Caco-2 (cell line): ENCODE data around the gene NEGR1. TPM values are rescaled to one million over a fixed set of nuclear protein-coding genes. Genes with fewer than 3 reads are reported as not detected.

ENCODE experiments used
- BruUV-seq: library from RNA; stranded (reverse); fragments of 400-500 nt; replicated peaks from 2 replicates; lab custom pipeline; 2021; lab: Mats Ljungman, UMichigan
- CTCF ChIA-PET: fragments of 300-600 bp; sonication (Branson Sonifier 250); formaldehyde crosslinking; loops from one replicate; lab custom pipeline; 2022; ENCODE audit warnings: antibody characterized with exemption; lab: Charles Lee
- POLR2A ChIA-PET: fragments of 300-600 bp; sonication (Branson Sonifier 250); formaldehyde crosslinking; loops from one replicate; lab custom pipeline; 2022; ENCODE audit warnings: antibody characterized with exemption; lab: Charles Lee
- DNase-seq, 2 experiments: peaks; one replicate each; pipeline versions ENCODE4 v3.0.0 to v3.0.0-alpha.2; 2020 to 2022
- H3K27me3 ChIP-seq: replicated peaks from 2 replicates; pipeline ENCODE4 v1.6.0; 2011; ENCODE audit warnings: low read length; ENCODE audit not compliant: control insufficient read depth, insufficient read depth
- H3K36me3 ChIP-seq: 2 replicates; pipeline ENCODE4 v1.5.1; 2011; ENCODE audit warnings: low read length; ENCODE audit not compliant: control insufficient read depth, insufficient read depth
- H3K4me1 ChIP-seq: fragments of 250-450 bp; sonication (Bioruptor Pico); 2 replicates; pipeline ENCODE4 v1.5.1; 2020; ENCODE audit warnings: mild to moderate bottlenecking
- H3K4me3 ChIP-seq: 2 replicates; pipeline ENCODE4 v1.5.1; 2011; ENCODE audit warnings: low read depth, mild to moderate bottlenecking, control low read depth, low read length
- H3K9me3 ChIP-seq: fragments of 250-450 bp; sonication (Bioruptor Pico); 2 replicates; pipeline ENCODE4 v1.5.1; 2020; ENCODE audit warnings: mild to moderate bottlenecking, moderate library complexity
- H3K27ac Mint-ChIP-seq: one replicate; pipeline ENCODE4 v1.8.0; 2022; ENCODE audit warnings: mixed read lengths; ENCODE audit not compliant: unreplicated experiment
- H3K27me3 Mint-ChIP-seq: one replicate; pipeline ENCODE4 v1.8.0; 2022; ENCODE audit warnings: mixed read lengths; ENCODE audit not compliant: insufficient read depth, unreplicated experiment
- H3K36me3 Mint-ChIP-seq: one replicate; pipeline ENCODE4 v1.8.0; 2022; ENCODE audit warnings: mild to moderate bottlenecking, mixed read lengths; ENCODE audit not compliant: insufficient read depth, unreplicated experiment
- H3K4me1 Mint-ChIP-seq: one replicate; pipeline ENCODE4 v1.8.0; 2022; ENCODE audit warnings: low read depth, mixed read lengths; ENCODE audit not compliant: unreplicated experiment
- H3K4me3 Mint-ChIP-seq: one replicate; pipeline ENCODE4 v1.8.0; 2022; ENCODE audit warnings: mild to moderate bottlenecking, moderate library complexity, mixed read lengths; ENCODE audit not compliant: unreplicated experiment
- H3K9me3 Mint-ChIP-seq: one replicate; pipeline ENCODE4 v1.8.0; 2022; ENCODE audit warnings: mixed read lengths; ENCODE audit not compliant: unreplicated experiment
- CTCF ChIP-seq, 2 experiments: fragments of 200-600 bp in 1 of 2; IDR thresholded peaks; 1 replicate in 1 of 2; 2 replicates in 1 of 2; pipeline versions ENCODE4 v1.5.1 to v1.8.0; 2011 to 2022; ENCODE audit warnings: antibody characterized with exemption in 1 of 2, control low read depth in 1 of 2, inconsistent platforms in 1 of 2, low read depth in 1 of 2, low read length in 1 of 2, mild to moderate bottlenecking in 1 of 2, moderate library complexity in 1 of 2; ENCODE audit not compliant: insufficient read depth in 1 of 2, severe bottlenecking in 1 of 2, unreplicated experiment in 1 of 2
- intact Hi-C: fragments of 100-400 bp; cut with micrococcal nuclease; formaldehyde crosslinking; loops from one replicate; pipeline ENCODE4 v1.10.0; 2022; ENCODE audit not compliant: unreplicated experiment
- total RNA-seq: library from RNA; stranded (reverse); gene quantifications from 2 replicates; pipeline ENCODE4 v1.2.3, GENCODE V29; 2022

NEGR1 gene
- total RNA-seq, 1 experiment from 2014 or later = not detected

DNA sequence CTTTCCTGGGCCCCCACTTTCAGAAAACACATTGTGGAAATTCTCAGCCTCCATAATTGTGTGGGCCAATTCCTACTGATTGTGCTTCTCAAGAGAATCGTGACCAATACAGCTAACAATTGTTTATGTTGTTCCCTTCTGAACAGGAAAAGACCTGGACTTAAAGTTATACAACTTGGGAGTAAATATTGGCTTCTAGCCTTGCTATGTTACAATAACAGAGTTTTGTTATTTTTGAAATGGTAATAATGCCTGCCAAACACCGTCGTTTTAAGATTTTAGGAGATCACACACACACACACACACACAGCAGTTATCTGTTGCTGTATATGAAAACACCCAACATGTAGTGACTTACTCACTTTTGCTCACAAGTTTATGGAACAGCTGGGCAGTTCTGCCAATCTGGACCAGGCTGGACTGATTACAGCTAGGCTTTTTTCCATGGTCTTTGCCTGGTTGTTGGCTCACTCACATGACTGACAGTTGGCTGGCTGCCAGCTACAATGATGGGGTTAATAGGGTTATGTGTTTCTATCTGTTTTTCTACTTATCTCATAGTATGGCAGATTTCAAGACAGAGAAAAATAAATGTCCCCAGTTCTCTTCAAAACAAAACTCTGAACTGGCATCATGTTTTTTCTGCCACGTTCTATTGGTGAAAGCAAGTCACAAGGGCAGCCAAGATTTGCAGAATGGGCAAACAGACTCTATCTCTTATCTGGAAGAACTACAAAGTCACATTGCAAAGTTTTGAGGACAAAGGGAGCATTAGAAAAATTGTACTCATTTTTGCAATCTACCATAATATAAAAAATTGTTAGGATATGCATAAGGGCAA is 447.5 kb downstream of the NEGR1 start:
- Mint-ChIP-seq H3K36me3 (no peaks in the 10 kb centered on the region), H3K4me1 (no peaks in the 10 kb centered on the region), H3K4me3 (no peak overlapping the region), H3K27me3 (no peaks in the 10 kb centered on the region), H3K9me3 (no peaks in the 10 kb centered on the region), H3K27ac (no peak overlapping the region)
- no peak for DNase-seq
- POLR2A ChIA-PET = no interaction called here
- CTCF ChIA-PET = no interaction called here
- Histone ChIP-seq H3K4me3 (no peak overlapping the region), H3K36me3 (no peaks in the 10 kb centered on the region), H3K4me1 (no peaks in the 10 kb centered on the region), H3K9me3 (no peaks in the 10 kb centered on the region), H3K27me3 (no peaks in the 10 kb centered on the region)
- no peak for TF ChIP-seq CTCF (IDR thresholded peaks at IDR 0.05; ENCODE audit: insufficient read depth in 1 of 2, low read depth in 1 of 2, low read length in 1 of 2, severe bottlenecking in 1 of 2, unreplicated experiment in 1 of 2)
- intact Hi-C loops = no loop called here
- no TSS peak for BruUV-seq

- DNase-seq = no peak
- no peaks in the 10 kb centered on the region for H3K27me3 Mint-ChIP-seq
- H3K36me3 ChIP-seq = no peaks in the 10 kb centered on the region
- BruUV-seq = no TSS peak
- H3K4me1 Mint-ChIP-seq = no peaks in the 10 kb centered on the region
- intact Hi-C loops = no loop called here
- H3K9me3 Mint-ChIP-seq = no peaks in the 10 kb centered on the region
- CTCF ChIA-PET = no interaction called here
- H3K4me3 Mint-ChIP-seq = no peak overlapping the region
- H3K27ac Mint-ChIP-seq = no peak overlapping the region
- no peak for TF ChIP-seq CTCF (IDR thresholded peaks at IDR 0.05; ENCODE audit: insufficient read depth in 1 of 2, low read depth in 1 of 2, low read length in 1 of 2, severe bottlenecking in 1 of 2, unreplicated experiment in 1 of 2)
- no peaks in the 10 kb centered on the region for H3K36me3 Mint-ChIP-seq
- H3K27me3 ChIP-seq = no peaks in the 10 kb centered on the region
- H3K4me1 ChIP-seq = no peaks in the 10 kb centered on the region
- no peak overlapping the region for H3K4me3 ChIP-seq
- H3K9me3 ChIP-seq = no peaks in the 10 kb centered on the region
- POLR2A ChIA-PET = no interaction called here
Observed at GRCh38 chr1:71831646-71832045, 450.7 kb downstream of the NEGR1 start.

DNA sequence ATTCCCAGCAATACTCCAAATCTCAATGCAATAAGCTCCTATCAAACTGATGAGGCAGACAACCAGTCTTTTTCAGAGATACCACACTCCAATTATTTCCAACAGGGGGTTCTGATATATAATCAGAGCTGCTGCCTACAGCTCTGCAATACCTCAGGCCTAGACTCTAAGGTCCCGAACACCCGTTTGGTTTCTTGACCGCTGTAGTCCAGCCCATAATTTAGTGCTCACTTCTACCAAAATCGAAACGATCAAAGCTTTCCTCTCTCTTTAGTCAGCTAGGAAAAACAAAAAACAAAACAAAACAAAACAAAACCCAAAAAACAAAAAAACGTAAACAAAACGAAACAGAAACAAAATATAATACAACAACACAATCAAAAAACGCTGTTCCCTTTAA is 453.0 kb downstream of the NEGR1 start:
- intact Hi-C loops = no loop called here
- peaks cover 2% of the 10 kb centered on the region for H3K27me3 Mint-ChIP-seq
- Histone ChIP-seq H3K9me3 (no peaks in the 10 kb centered on the region), H3K27me3 (no peaks in the 10 kb centered on the region), H3K4me3 (no peak overlapping the region), H3K4me1 (no peaks in the 10 kb centered on the region), H3K36me3 (no peaks in the 10 kb centered on the region)
- H3K9me3 Mint-ChIP-seq = no peaks in the 10 kb centered on the region
- POLR2A ChIA-PET = no interaction called here
- no peak for TF ChIP-seq CTCF (IDR thresholded peaks at IDR 0.05; ENCODE audit: insufficient read depth in 1 of 2, low read depth in 1 of 2, low read length in 1 of 2, severe bottlenecking in 1 of 2, unreplicated experiment in 1 of 2)
- no TSS peak for BruUV-seq
- DNase-seq = no peak
- no peaks in the 10 kb centered on the region for H3K4me1 Mint-ChIP-seq
- H3K36me3 Mint-ChIP-seq = no peaks in the 10 kb centered on the region
- CTCF ChIA-PET = no interaction called here
- no peak overlapping the region for H3K27ac Mint-ChIP-seq
- H3K4me3 Mint-ChIP-seq = no peak overlapping the region
